GM19463 (cell line): ENCODE measurements around the gene MGAT3.

Experiments used
- ATAC-seq: cut with Tn5 transposase; IDR thresholded peaks from one replicate; pipeline ENCODE4 v1.9.1; 2021; ENCODE audit warnings: mild to moderate bottlenecking, moderate library complexity; ENCODE audit not compliant: unreplicated experiment

MGAT3 gene

DNA sequence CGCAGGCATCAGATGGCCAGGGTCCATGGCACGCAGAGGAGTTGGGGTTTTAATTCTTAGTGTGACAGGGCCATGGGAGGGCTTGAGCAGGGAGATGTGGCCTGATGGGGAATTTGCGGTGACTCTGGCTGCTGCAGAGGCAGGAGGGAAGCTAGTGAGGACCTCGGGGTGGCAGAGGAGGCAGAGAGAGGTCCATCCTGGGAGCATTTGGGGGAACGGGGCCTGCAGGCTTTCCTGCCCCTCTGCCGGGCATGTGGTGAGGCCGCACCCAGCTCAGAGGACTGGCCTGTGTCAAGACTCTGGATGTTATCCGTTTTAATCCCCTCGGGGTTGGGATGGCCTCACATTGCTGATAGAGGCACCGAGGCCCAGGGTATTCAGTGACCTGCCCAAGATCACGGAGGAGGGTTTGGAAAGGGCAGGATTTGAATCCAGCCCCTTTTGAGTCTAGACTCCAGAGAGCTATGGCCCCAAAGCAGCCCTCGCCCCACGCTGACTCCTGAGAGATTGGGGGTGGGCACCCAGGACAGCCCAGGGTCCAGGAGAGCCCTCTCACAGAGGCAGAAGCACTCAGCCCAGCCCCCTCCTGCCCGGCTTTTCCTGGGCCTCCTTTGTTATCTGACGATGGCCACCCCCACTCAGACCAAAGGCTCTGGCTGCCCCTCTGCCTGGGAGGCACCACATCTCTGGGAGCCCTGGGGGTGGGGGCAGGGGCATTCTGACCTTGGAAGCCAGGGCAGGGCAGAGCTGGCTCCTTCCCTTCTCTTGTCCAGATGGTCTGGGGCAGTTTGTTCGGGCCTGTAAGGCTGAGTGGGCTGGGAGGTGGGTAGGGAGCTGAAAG lies 13.9 kb downstream of the MGAT3 start:
- ATAC-seq: no peak

DNA sequence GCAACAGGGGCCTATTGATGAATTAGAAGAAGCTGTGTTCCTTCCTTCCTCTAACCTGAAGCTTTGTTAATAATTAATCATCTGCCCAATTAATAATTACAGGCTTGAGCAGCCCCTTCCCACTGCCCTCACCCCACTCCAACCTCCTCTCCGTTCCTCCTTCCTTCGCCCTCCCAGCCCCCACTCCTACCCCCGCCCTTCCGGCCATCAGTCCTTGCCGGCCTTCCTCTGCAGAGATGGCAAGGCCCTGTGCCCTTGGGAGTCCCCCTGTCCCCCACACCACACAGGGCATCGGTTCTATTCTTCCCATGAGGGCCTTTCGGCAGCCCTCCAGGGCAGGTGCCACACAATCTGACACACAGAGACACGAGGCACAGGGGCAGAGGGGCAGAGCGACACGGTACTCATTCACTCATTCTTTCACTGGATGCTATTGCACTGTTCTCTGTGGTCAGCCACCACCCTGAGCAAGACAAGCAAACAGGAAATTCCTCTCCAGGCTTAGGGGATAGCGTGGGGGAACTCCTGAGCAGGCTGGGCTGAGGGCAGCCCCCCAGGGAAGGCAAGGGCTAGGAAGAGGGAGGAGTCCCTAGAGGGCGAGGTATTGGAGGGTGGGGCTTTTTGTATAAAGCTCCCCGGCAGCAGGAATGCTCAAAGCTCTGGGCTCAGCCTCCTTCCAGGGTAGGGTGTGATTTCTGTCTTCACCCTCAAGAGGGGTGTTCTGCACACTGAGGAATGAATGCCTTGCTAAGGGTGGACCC lies 14.7 kb downstream of the MGAT3 start:
- peak; percentile 75 for ATAC-seq

DNA sequence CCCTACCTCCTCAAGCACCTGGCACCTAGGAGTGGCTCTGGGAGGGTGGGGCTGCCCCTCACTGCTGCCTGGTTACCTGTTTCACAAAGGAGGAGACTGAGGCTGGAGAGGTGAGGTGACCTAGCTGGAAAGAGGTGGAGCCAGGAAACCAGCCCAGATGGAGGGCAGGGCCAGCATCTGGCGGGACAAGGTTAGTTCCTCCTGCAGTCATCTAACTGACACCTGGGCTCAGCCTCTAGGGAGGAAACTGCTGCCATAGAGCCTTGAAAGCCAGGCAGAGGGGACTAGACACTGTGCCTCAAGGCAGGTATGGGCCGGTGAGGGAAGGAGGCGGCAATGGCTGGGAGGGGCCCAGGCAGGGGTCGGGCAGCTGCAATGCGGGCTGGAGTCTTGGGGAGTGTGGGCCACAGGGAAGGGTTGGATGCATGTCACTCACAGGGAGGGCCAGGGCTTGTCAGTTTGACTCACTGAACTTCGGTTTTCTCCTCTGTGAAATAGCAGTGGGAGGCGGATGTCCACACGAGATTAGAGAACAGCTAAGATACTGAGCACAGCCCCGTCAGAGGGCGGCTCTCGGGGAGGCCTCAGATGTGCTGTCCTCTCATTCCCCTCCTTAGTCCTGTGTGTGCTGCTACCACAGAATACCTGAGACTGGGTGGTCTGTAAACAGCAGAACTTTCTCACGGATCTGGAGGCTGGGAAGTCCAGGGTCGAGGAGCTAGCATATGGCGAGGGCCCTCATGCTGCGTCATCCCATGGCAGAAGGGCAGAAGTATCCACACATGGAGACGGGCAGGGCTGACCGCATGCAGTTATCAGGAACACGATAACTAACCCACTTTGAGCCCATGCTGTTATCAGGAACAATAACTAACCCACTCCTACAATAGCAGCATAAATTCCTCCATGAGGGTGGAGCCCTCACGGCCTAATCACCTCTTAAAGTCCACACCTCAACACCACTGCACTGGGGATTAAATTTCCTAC lies 16.1 kb downstream of the MGAT3 start:
- no peak for ATAC-seq

DNA sequence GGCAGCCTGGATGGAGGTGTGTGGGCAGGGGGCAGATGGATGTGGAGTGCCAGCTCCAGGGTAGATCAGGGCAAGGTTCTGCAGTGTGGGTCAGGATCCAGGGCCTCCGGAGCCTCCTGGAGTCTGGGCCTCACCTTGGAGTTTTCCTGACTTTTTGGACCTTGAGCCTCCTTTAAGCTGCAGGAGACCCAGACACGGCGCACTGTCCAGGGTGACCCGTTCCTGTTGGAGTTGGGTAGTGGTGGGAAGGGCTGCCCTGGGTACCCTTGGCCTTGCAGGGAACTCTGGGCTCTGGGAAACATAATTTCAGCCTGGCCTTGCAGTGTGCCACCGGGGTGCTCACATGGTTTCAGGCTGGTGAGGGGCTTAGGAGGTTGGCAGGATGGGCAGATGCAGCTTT lies 17.0 kb downstream of the MGAT3 start:
- ATAC-seq: no peak

DNA sequence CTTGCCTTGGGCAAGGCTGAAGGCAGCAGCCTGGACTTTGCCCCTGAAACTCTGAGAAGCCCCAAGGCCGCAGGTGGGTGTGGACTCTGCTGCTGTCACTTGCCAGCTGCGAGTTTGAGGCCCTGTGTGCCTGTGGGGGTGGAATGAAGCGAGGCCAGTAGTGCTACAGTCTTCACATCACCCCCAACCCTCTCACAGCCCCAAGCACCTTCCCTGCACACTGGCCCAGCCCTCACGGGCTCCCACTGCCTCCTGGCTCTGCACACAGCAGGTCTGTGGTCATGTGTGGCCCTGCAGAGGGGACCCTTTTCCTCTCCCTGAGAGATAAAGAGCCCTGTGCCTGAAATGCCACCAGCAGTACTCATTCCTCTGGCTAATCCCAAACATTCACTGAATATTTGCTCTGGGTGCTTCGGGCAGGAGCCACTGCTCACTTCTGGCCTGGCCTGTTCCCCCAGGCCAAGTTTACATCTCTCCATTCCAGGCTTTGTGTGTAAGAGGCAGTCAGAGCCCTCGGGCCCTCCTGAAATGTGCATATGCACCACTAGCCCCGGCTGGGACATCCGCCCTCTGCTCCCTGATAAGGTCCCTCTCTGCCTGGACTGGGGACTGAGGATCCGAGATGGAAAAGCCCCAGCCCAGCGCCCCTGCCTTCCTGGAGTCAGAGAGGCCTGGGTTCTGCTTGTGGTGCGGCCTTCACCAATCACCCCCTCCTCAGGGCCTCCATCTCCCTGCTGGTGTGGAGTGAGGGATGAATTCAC lies 17.7 kb downstream of the MGAT3 start:
- ATAC-seq: no peak

DNA sequence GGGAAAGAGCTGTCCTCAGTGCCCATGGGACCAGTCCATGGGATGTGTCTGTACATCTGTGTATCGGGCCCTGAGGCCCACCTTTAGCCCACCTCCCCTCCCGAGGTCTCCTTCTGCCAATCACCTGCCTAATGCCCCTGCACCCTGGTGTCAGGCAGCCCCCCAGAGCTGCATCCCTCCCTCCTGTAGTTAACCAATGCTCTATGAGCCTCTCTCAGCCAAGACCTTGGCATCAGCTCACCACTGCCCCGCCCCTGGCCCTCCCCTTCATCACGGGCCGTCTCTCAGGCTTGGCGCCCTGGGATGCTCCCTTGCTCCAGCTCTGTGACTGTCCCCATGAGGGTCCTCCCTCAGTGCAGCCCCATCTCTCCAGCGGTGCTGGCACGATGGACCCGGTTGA lies 18.5 kb downstream of the MGAT3 start:
- no peak for ATAC-seq

DNA sequence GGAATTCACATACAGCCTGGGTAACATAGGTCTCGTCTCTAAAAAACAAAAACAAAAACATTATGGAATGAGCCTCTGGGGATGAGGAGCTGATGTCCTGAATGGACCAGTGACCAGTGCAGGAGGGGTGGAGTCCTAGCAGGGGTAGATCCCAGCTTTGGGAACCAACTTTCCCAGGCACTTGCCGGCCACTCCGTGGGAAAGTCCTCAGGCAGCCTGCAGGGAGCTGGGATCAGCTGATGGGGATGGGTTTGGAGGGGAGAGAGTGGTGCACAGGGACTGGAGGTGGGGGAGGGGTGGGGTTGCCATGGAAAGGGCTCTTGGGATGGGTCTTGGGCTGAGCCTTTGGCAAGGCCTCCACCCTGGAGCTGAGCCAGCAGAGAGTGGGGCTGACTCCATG lies 19.1 kb downstream of the MGAT3 start:
- ATAC-seq: no peak

DNA sequence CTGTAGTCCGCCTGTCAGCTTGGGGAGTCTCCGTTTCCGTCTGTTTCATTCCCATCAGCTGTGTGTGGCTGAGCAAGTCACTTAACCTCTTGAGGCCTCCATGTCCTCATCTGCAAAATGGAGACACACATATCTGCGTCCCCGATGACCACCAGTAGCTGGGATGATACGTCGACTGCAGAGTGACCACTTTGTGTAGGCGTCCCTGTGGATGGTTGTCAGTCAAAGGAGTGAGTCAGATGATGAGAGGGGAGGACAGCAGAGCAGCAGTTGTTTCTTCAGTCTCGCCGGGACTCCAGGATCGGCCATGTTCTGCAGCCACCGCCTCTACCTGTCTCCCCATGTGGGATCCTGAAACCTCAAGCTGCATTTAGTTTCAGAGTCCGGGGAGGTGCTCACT lies 19.9 kb downstream of the MGAT3 start:
- no peak for ATAC-seq

DNA sequence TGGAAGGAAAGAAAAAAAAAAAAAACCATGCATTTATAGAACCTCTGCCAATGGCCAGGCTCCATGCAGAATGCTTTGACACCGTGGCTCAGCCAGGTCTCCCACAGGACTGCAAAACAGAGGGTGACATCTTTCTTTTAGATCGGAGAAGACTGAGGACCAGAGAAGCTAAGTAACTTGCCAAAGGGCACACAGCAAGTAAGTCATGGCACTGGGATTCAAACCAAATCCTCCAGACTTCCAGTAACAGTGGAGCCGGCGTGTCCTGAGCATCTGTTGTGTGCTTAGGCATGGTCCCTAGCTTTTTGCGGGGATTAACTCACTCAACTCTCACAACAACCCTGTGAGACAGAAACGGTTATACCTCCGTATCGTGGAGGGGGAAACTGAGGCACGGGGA lies 20.7 kb downstream of the MGAT3 start:
- no peak for ATAC-seq

DNA sequence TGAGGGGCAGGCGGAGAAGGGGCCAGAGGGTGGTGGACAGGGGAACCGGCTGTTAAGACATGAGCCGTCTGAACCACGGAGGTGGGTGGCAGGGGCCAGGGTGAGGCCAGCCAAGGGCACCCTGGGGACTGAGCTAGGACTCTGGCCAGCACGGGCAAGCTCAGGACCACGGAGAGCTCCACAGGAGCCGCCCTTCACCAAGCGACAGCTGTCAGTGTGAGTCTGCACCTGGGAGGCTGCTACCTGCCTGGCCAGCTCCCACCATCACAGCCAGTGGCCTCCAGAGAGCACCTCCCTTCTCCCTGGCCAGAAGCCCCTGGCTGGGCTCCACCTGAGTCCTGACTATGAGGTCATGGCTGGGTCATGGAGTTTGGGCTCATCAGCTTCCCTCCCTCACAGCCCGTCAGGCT lies 21.6 kb downstream of the MGAT3 start:
- no peak for ATAC-seq

DNA sequence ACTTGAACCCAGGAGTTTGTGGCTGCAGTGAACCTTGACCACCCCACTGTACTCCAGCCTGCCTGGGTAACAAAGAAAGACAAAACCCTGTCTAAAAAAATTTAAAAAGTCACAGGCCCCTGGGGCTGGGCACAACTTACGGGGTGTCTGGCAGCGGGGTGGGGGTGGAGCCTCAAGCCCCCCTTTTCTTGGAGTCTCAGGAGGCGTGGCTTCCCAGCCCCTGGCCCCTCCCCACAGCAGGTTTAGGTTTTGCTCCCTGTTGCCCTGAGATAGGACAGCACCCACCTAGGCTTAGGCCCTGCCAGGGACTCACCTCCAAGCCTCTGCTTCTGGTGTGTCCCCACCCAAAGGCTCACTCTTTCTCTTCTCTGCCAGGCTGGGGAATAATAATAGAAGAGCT lies 22.4 kb downstream of the MGAT3 start:
- ATAC-seq: no peak

DNA sequence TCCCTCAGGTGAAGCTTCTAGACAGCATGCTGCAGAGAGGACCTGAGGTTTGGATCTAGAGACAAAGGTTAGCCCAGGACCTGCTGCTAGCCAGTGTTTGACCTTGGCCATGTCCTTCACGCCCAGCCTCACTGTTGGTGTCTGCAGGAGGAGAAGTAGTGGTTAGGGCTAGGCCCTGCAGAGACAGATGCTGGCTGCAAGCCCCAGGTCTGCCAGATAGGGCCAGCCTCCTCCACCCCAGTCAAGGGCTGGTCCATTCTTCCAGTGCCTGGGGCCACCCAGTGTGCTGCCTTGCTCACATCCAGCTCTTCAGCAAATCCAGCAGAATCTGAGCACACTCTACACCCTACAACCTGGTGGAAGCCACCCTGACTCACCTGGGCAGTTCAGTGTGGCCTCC lies 23.7 kb downstream of the MGAT3 start:
- no peak for ATAC-seq

DNA sequence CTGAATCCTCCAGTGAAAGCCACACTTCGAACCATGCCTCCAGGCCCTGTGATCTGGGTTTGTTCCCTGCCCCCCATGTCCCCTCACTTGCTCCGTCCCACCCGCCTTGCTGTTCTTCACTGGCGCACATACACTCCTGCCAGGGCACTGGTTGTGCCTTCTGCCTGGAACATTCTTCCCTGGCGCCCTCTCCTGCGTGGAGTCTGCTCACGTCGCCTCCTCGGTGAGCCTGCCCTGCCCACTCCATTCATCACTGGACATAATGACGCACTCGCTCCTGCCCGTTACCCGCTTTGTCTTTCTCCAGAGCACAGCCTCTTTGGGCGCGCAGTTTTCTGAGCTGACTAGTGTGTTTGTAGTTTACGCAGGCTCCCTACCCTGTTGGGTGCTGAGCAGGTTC lies 24.2 kb downstream of the MGAT3 start:
- ATAC-seq: no peak

DNA sequence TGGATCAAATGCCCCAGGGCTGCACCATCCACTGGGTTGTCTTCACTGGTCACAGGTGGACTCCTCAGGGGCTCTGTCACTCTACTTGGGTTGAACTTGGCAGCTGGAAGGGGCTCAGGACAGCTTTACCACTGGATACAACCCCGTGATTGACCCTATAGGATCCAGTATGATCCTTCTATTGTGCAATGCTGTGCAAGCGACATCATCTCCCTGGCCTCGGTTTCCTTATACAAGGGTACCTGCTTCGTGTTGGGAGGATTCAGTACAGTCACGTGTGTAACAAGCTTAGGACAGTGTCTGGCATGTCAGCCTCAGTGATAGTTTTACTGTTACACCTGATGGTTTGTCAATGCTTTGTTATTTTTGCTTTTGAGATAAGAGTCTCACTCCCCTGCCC lies 24.8 kb downstream of the MGAT3 start:
- ATAC-seq: no peak

DNA sequence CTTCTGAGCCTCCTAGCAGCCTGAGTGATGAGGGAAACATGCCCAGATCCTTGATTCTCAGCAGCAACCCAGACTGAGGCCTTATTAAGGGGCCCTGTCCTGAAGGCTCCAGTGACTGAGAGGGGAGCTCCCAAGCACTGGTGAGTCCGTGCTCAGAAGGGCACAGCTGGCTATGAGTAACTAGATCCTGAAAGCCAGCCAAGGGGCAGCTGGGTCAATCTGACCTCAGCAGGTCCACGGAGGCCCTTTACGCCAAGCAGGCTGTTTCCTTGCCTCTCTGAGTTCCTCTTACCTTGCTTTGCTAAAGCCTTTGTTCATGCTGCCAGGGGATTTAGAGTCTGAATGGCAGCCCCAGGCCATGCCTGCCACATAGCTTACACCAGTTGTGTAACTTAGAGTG lies 26.0 kb downstream of the MGAT3 start:
- ATAC-seq: no peak

DNA sequence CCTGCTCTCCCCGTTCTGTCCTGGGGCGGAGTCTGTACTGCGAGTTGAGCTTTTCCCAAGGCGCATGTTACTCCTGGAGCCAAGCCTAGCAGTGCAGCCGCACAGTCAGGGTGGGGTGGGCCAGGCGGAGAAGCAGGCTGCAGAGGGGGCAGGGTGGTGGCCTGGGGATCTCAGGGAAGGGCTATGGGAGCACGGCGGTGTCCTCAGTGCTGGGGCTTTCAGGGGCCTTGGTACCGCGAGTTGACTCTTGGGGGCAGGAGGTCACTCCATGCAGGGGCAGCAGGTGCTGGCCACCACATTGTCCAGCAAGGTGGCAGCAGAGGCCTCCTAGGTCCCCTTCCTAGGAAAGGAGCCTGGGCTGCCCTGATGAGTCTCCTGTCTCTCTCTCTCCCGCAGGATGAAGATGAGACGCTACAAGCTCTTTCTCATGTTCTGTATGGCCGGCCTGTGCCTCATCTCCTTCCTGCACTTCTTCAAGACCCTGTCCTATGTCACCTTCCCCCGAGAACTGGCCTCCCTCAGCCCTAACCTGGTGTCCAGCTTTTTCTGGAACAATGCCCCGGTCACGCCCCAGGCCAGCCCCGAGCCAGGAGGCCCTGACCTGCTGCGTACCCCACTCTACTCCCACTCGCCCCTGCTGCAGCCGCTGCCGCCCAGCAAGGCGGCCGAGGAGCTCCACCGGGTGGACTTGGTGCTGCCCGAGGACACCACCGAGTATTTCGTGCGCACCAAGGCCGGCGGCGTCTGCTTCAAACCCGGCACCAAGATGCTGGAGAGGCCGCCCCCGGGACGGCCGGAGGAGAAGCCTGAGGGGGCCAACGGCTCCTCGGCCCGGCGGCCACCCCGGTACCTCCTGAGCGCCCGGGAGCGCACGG lies 30.4 kb downstream of the MGAT3 start:
- ATAC-seq: no peak

DNA sequence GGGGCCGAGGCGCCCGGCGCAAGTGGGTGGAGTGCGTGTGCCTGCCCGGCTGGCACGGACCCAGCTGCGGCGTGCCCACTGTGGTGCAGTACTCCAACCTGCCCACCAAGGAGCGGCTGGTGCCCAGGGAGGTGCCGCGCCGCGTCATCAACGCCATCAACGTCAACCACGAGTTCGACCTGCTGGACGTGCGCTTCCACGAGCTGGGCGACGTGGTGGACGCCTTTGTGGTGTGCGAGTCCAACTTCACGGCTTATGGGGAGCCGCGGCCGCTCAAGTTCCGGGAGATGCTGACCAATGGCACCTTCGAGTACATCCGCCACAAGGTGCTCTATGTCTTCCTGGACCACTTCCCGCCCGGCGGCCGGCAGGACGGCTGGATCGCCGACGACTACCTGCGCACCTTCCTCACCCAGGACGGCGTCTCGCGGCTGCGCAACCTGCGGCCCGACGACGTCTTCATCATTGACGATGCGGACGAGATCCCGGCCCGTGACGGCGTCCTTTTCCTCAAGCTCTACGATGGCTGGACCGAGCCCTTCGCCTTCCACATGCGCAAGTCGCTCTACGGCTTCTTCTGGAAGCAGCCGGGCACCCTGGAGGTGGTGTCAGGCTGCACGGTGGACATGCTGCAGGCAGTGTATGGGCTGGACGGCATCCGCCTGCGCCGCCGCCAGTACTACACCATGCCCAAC lies 31.2 kb downstream of the MGAT3 start:
- ATAC-seq: no peak

DNA sequence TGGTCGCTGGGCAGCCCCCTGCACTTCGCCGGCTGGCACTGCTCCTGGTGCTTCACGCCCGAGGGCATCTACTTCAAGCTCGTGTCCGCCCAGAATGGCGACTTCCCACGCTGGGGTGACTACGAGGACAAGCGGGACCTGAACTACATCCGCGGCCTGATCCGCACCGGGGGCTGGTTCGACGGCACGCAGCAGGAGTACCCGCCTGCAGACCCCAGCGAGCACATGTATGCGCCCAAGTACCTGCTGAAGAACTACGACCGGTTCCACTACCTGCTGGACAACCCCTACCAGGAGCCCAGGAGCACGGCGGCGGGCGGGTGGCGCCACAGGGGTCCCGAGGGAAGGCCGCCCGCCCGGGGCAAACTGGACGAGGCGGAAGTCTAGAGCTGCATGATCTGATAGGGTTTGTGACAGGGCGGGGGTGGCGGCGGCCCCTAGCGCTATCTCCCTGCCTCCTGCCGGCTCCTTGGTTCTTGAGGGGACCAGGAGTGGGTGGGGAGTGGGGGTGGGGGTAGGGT lies 31.8 kb downstream of the MGAT3 start:
- no peak for ATAC-seq
